HG03135 (cell line): ENCODE measurements around the gene STRIP1.
"Not testable (repeated sequence)": the region's sequence is repeated elsewhere in the genome, so short reads cannot be mapped to it uniquely, and the experiment has no call there.

ENCODE experiments used
- ATAC-seq: cut with Tn5 transposase; IDR thresholded peaks from one replicate; pipeline ENCODE4 v1.9.1; 2021; ENCODE audit warnings: mild to moderate bottlenecking, moderate library complexity; ENCODE audit not compliant: unreplicated experiment

STRIP1 gene

DNA sequence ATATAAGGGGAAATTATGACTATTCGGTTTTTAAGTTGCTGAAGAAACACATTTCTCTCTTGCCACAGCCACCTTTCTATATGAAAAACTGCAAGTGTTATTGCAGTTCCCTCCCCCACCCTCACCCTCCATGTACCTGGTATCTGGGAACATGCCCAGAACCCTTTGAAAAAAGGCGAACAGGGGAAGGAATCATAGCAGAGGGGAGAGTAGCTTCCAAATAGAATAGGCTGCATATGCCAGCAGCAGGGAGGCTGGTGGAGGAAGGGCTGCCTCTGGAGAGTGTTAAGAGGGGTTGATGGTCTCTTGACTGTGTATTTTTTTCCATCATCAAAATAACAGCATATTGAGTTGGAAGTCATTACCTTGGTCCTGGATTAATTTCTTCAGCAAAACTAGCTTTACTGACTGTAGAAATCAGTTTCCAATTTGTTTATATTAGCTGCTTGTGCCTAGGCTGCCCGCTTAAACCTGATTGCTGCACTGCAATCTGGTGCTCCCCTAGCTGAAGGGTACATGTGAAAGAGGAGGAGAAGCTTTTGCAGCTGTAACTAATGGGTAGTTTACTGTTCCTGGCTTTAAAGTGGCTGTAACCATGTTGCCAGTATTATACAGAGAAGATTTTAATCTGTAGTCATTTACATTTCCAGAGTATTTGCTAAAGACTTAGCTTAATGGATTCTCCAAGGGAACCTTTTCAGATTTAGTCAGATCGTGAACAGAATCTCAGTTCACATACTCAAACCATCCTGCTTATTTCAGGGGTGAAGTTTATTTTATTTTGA is 27.2 kb upstream of the STRIP1 start:
- no peak for ATAC-seq

GRCh38 chr1:110008971-110009565 is 25.4 kb upstream of the STRIP1 start:
- ATAC-seq, result no peak

DNA sequence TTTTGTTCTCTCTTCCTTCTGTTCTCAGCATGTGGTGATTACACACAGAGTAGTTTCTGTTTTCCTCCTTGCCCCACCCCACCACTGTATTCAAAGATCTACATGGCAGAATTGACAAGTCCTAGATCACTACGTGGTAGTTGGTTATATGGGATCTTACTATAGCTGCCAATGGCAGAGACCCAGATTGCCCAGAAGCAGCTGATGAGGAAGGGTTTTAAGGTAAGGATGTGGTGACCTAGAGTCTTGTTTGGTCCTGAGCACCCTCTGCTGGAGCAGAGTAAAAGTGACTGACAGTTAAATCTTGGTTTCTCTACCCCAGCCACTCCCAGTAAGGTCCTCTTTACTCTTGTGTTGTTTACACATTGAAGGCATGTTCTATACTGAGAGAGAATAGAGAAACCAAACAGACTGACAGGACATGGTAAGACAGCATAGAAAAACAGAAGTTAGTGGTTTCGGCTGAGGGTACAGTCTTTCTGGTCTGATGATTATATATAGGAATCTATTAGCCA is 22.8 kb upstream of the STRIP1 start:
- peak; percentile 96 for ATAC-seq

DNA sequence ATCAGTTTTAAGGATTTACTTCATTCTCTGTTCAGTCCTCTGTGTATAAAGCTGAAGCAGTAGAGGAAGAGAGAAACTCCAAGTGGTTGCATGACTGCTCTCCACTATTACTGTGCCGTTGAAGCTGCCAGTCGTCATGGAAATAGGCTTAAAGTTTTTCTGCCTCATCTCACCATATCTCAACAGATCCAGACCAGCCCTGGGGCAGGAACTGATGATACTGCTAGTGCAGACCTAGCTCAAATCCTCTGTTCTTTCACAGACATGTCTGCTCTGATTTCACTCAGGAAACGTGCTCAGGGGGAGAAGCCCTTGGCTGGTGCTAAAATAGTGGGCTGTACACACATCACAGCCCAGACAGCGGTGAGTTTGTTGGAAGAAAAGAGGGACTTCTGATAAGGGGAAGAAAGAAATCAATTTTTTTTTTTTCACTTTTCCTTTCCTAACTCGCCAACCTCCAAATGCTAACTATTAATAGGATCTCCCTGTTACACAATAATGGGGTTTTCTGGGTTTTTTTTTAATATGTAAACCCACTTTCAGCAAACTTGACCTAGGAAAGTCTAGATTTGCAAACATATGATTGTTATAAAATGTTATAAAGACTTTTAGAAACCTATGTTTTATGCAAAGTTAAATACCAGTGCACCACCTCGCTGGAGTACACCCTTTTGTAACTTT is 22.2 kb upstream of the STRIP1 start:
- ATAC-seq, result peak; percentile 72

- no peak for ATAC-seq
Measured at GRCh38 chr1:110017792-110018191, 16.6 kb upstream of the STRIP1 start.

- ATAC-seq, result no peak
Measured at GRCh38 chr1:110018396-110018795, 16.0 kb upstream of the STRIP1 start.

- ATAC-seq, result no peak
Measured at GRCh38 chr1:110019770-110020169, 14.7 kb upstream of the STRIP1 start.

DNA sequence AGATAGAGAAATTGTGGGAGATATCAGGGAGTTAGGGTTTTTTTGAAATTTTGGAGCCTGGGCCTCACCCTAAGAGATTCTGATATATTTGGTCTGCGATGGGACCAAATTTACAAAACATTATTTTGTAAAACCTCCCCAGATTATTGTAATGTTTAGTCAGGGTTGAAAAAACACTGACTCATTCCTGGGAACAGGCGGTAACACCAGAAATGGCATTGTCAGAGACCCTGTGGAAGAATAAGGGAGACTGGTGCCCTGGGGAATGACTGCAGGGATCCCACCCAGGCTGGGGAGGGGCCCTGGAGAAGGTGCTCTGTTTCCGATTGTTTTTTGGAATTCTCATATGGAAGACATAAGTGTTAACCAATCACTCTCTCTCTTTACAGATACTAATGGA is 13.1 kb upstream of the STRIP1 start:
- no peak for ATAC-seq

DNA sequence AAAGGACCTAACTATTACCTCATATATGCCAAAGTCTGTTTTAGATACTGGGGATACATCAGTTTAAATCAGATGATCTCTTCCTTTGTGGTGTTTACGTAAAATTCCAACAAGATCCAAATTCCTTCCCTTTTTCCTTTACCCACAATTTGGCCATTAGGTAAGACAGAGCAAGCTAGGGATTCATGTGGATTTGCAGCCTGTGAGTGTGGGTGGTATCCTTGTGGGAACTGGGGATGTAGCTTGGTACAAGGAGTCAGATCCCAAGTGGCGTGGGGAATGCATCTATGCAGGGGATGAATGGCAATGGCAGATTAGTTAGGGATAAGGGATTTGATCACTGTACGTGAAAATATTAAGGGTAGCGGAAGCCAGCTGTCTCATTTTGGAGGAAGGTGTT is 9.8 kb upstream of the STRIP1 start:
- ATAC-seq, result no peak

- ATAC-seq, result not testable (repeated sequence)
Measured at GRCh38 chr1:110030687-110031086, 3.7 kb upstream of the STRIP1 start.

GRCh38 chr1:110032327-110032726 is 2.1 kb upstream of the STRIP1 start:
- no peak for ATAC-seq

GRCh38 chr1:110033421-110033820 is 1.0 kb upstream of the STRIP1 start:
- ATAC-seq, result no peak

DNA sequence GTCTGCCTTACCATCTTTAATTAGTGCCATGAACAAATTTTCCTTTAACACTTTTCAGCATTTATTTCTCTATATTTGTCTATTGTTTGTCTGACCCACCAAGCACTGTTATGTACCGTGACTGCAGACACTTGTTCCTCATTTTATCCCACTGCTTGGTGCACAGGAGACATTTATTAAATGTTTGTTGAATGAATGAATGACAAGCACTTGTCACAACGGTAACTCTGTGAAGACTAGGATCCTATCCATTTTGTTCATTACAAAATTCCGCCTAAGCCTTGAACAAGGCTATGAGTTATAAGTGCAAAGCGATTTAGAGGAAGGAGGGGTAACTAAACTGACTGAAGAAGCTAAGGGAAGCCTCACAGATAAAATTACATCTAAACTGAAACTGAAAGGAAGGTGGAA is 379 bp upstream of the STRIP1 start:
- no peak for ATAC-seq

DNA sequence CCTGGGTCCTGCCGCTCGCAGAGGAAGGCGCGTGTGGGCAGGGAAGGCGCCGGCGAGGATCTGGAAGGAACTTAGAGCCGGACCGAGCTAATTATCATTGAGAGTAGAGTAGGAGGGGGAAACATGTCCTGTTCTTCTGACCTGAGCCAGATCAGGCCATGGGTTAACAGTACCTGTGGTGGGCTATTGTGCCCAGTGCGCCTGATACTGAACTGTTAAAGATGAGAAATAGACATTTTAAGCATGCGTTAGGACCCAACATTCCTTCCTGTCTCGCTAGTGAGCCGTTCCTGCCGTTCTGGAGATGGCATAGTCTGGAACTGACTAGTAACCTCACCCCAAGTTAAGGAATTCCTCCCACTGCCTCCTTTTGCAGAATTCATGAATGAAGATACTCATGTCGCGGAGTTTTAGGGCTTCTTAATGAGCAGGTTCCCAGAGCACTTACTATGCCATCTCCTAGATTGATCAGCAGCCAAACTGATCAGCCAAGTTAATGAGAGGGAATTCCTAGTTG is 870 bp downstream of the STRIP1 start:
- ATAC-seq, result no peak

- ATAC-seq, result no peak
Measured at GRCh38 chr1:110038271-110038670, 3.8 kb downstream of the STRIP1 start.

GRCh38 chr1:110039641-110040040 is 5.2 kb downstream of the STRIP1 start:
- no peak for ATAC-seq

DNA sequence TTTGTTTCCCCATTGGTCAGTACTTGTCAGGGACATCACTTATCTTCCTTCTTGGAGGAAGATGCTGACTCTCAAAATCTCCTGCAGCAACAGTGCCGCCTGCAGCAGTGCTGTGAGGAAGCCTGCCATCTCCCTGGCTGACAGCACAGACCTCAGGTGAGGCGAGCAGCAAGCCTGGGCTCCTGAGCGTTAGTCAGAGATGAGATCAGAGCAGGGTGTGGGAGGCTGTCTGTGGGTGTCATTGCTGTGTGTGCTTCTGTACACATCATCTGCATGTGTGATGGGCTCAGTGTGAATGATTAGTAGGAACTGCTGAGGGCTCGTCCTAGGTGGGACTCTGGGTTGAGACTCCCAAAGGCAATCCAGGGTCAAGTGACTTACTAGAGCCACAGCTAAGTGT is 6.1 kb downstream of the STRIP1 start:
- ATAC-seq, result no peak

DNA sequence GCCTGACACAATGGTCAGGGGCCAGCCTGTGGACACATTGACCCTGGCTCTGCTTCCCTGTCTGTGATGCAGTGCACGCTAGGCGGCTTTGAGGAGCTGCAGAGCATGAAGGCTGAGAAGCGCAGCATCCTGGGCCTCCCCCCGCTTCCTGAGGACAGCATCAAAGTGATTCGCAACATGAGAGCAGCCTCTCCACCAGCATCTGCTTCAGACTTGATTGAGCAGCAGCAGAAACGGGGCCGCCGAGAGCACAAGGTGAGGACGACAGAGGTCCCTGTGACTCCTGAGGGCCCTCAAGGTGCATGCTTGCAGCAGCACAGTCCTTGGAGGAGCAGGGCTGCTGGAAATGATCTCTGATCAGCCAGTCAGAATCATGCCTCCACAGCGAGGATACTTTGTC is 8.6 kb downstream of the STRIP1 start:
- no peak for ATAC-seq

GRCh38 chr1:110047463-110047862 is 13.0 kb downstream of the STRIP1 start:
- no peak for ATAC-seq

- ATAC-seq, result no peak
Measured at GRCh38 chr1:110048240-110048639, 13.8 kb downstream of the STRIP1 start.

- no peak for ATAC-seq
Measured at GRCh38 chr1:110048923-110049601, 14.6 kb downstream of the STRIP1 start.
